Ovary (tissue), 9 donors: Measurements from ENCODE around the gene CSNK1G1. TPM values are rescaled to one million over a fixed set of nuclear protein-coding genes. Genes with fewer than 3 reads are reported as not detected.

ENCODE experiments used
- DNase-seq, 5 donors: peaks; one replicate each; pipeline ENCODE4 v3.0.0-alpha.2; 2019 to 2020
- H3K27ac ChIP-seq, 2 donors: fragments of 200-600 bp; one replicate each; pipeline versions ENCODE4 v1.5.1 to v1.8.0; 2019 to 2022
- H3K27me3 ChIP-seq: fragments of 200-600 bp; one replicate; pipeline ENCODE4 v1.8.0; 2022
- H3K36me3 ChIP-seq: fragments of 200-600 bp; sonication (generic); one replicate; pipeline ENCODE4 v1.5.1; 2019
- H3K4me1 ChIP-seq: one replicate; pipeline ENCODE4 v1.8.1; 2013; ENCODE audit warnings: mild to moderate bottlenecking, moderate library complexity; ENCODE audit not compliant: insufficient read depth
- H3K4me3 ChIP-seq: fragments of 200-600 bp; sonication (generic); one replicate; pipeline ENCODE4 v1.5.1; 2017
- H3K9me3 ChIP-seq, 2 donors: fragments of 200-600 bp in 1 of 2; sonication (generic) in 1 of 2; one replicate each; pipeline versions ENCODE4 v1.5.1 to v1.8.1; 2013 to 2019; ENCODE audit warnings: mild to moderate bottlenecking in 1 of 2, moderate library complexity in 1 of 2
- CTCF ChIP-seq, 3 donors: fragments of 450-650 bp in 2 of 3; fragments of 200-600 bp in 1 of 3; IDR thresholded peaks; one replicate each; pipeline versions ENCODE4 v1.5.1 to v1.8.0; 2016 to 2022; ENCODE audit warnings: antibody characterized with exemption in 3 of 3, mild to moderate bottlenecking in 1 of 3
- EP300 ChIP-seq: sonication (generic); formaldehyde crosslinking; IDR thresholded peaks from one replicate; pipeline ENCODE4 v1.6.1; 2017; ENCODE audit warnings: antibody characterized with exemption
- POLR2A ChIP-seq: fragments of 450-650 bp; IDR thresholded peaks from one replicate; pipeline ENCODE4 v1.6.1; 2017; ENCODE audit warnings: antibody characterized with exemption, mild to moderate bottlenecking, moderate library complexity
- WGBS, 3 donors: extraction: QIAGEN DNeasy Blood & Tissue Kit in 1 of 3; methylation state at CpG; one replicate each; pipeline versions ENCODE4 v1.1.5 to v1.1.7; 2013 to 2017; 5-methylcytosine and 5-hydroxymethylcytosine counted together
- intact Hi-C, 4 donors: fragments of 100-400 bp; cut with DNase I; formaldehyde crosslinking; loops; one replicate each; pipeline versions ENCODE4 v1.11.0 to v1.15.1; 2022 to 2023
- polyA plus RNA-seq, 2 donors: library from polyadenylated mRNA; stranded (reverse); fragments of 200-250 nt in 1 of 2; fragments of 350-450 nt in 1 of 2; fragmentation: Illumina TruSeq in 1 of 2; extraction: RNeasy Lipid Tissue Mini Kit (QIAGEN cat#74804) in 1 of 2; gene quantifications; one replicate each; pipeline ENCODE4 v1.2.3, GENCODE V29; 2013 to 2014
- total RNA-seq, 7 donors: library from RNA; depleted of rRNA in 2 of 7; stranded (reverse); fragments of >200 nt in 2 of 7; fragmentation: NEBNext Ultra II Directional in 3 of 7; extraction: Animal tissue kit (Norgen Biotek cat#: 25700) in 3 of 7; gene quantifications; one replicate each; pipeline versions ENCODE4 v1.1.0 to v1.2.4, GENCODE V29; 2016 to 2023
- donor health status: DM: no; HTN: no; CAD: no; lungs with moderate emphysema.
- donor health status: DM: no; HTN: no; CAD: no.
- donor health status: Bipolar disorder and iron deficiency.
- donor health status: DM: yes; HTN: yes; CAD: no.
- donor health status: DM: no; HTN: no; CAD: no.
- donor health status: DM: yes; HTN: yes; CAD: no.

CSNK1G1 gene
- total and polyA plus RNA-seq, 9 donors = 2.9 to 23.9 (median 14.2) TPM

DNA sequence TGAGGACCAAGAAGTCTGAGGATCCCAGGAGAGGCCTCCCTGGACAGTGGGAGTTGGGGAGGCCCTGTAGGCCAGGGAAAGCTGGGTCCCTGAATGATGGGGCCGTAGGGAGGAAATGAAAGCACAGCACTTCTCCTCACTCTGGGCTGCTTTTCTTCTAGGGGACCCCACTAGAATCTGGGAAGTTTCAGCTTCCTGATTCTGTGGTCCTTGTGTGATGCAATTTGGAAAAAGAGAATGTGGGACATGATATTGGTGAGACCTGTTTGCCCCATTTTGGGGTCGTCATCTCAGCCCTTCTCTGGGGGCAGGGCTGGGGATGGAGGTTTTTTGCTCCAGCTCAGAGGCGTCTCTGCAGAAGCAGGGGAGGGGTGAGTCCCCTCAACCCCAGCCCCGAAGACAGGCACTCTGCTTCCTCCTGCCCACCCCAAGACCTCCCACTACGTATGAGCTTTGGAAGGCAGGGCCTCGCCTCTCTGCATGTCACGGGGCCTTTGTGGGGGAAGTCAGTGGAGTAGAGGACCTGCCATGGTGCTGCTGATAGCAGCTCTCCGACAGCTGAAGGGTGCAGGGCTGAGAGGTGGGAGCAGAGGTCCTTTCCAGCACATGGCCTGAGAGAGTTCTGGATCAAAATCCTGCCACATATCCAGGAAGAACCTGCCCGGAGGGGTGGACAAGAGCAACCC, 205.9 kb downstream of the CSNK1G1 start:
- 59 to 72% (median 62%) methylated on average over 9 of the region's 9 CpGs for WGBS, 3 donors
- no peak for TF ChIP-seq CTCF (IDR thresholded peaks at IDR 0.05)
- TF ChIP-seq POLR2A = no peak
- no peak for TF ChIP-seq EP300
- Histone ChIP-seq H3K27ac (no peak overlapping the region), H3K27me3 (no peaks in the 10 kb centered on the region), H3K36me3 (no peaks in the 10 kb centered on the region), H3K4me3 (no peak overlapping the region), H3K4me1 (peaks cover 5% of the 10 kb centered on the region), H3K9me3 (no peaks in the 10 kb centered on the region)
- DNase-seq = peak in 1 of 5 donors; percentile 10
- intact Hi-C loops = loop anchor here in 1 of 4 donors (5.0 kb wide), 1 partner anchor 1332 kb away; no protein-coding TSS in a partner anchor

GRCh38 chr15:64149424-64149823, 206.5 kb downstream of the CSNK1G1 start:
- Histone ChIP-seq H3K27me3 (no peaks in the 10 kb centered on the region), H3K9me3 (no peaks in the 10 kb centered on the region), H3K4me1 (peaks cover 5% of the 10 kb centered on the region), H3K27ac (no peak overlapping the region), H3K4me3 (no peak overlapping the region), H3K36me3 (no peaks in the 10 kb centered on the region)
- intact Hi-C loops = loop anchor here in 1 of 4 donors (5.0 kb wide), 1 partner anchor 1333 kb away; no protein-coding TSS in a partner anchor
- no peak for DNase-seq
- TF ChIP-seq POLR2A (no peak), CTCF (IDR thresholded peaks at IDR 0.05) (no peak), EP300 (no peak)

- 69 to 77% (median 75%) methylated on average over 3 of the region's 3 CpGs for WGBS, 3 donors
- Histone ChIP-seq H3K4me3 (no peak overlapping the region), H3K9me3 (no peaks in the 10 kb centered on the region), H3K27me3 (no peaks in the 10 kb centered on the region), H3K36me3 (no peaks in the 10 kb centered on the region), H3K4me1 (peaks cover 5% of the 10 kb centered on the region), H3K27ac (no peak overlapping the region)
- DNase-seq = no peak
- intact Hi-C loops = loop anchor here in 1 of 4 donors (5.0 kb wide), 1 partner anchor 1334 kb away; no protein-coding TSS in a partner anchor
- TF ChIP-seq CTCF (IDR thresholded peaks at IDR 0.05) = no peak
- TF ChIP-seq POLR2A = no peak
- TF ChIP-seq EP300 = no peak
Measured at GRCh38 chr15:64148581-64148980, 207.4 kb downstream of the CSNK1G1 start.

DNA sequence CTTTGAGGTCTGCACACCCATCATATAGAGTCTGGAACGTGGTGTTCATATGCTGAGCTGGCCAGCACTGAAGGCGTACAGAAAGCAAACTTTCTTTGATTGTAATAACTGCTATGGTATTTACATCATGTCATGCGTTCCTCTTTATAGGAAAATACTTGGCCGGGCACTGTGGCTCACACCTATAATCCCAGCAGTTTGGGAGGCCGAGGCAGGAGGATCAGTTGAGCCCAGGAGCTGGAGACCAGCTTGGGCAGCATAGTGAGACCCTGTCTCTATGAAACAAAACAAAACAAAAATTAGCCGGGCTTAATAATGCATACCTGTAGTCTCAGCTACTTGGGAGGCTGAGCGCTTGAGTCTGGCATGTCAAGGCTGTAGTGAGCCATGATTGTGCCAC, 207.8 kb downstream of the CSNK1G1 start:
- Histone ChIP-seq H3K36me3 (no peaks in the 10 kb centered on the region), H3K9me3 (no peaks in the 10 kb centered on the region), H3K27me3 (no peaks in the 10 kb centered on the region), H3K4me3 (no peak overlapping the region), H3K27ac (no peak overlapping the region), H3K4me1 (peaks cover 5% of the 10 kb centered on the region)
- 76 to 82% (median 78%) methylated on average over 7 of the region's 7 CpGs for WGBS, 3 donors
- no peak for DNase-seq
- no peak for TF ChIP-seq CTCF (IDR thresholded peaks at IDR 0.05)
- TF ChIP-seq EP300 = no peak
- TF ChIP-seq POLR2A = no peak
- intact Hi-C loops = loop anchor here in 1 of 4 donors (5.0 kb wide), 1 partner anchor 1334 kb away; no protein-coding TSS in a partner anchor
